ENCODE measurements around the gene CHSY1. TPM values are rescaled to one million over a fixed set of nuclear protein-coding genes. Genes with fewer than 3 reads are reported as not detected.

Gene CHSY1
- total RNA-seq, result 1 to 10 TPM; 5.8 to 6.7 TPM
- polyA plus RNA-seq (2013, experiment 1 of 2), result 13.7 TPM
- polyA plus RNA-seq (2013, experiment 2 of 2), result 14.2 TPM
- 18.5 to 1,024 (median 46.7) reads per million in 172 experiments for total RNA-seq

DNA sequence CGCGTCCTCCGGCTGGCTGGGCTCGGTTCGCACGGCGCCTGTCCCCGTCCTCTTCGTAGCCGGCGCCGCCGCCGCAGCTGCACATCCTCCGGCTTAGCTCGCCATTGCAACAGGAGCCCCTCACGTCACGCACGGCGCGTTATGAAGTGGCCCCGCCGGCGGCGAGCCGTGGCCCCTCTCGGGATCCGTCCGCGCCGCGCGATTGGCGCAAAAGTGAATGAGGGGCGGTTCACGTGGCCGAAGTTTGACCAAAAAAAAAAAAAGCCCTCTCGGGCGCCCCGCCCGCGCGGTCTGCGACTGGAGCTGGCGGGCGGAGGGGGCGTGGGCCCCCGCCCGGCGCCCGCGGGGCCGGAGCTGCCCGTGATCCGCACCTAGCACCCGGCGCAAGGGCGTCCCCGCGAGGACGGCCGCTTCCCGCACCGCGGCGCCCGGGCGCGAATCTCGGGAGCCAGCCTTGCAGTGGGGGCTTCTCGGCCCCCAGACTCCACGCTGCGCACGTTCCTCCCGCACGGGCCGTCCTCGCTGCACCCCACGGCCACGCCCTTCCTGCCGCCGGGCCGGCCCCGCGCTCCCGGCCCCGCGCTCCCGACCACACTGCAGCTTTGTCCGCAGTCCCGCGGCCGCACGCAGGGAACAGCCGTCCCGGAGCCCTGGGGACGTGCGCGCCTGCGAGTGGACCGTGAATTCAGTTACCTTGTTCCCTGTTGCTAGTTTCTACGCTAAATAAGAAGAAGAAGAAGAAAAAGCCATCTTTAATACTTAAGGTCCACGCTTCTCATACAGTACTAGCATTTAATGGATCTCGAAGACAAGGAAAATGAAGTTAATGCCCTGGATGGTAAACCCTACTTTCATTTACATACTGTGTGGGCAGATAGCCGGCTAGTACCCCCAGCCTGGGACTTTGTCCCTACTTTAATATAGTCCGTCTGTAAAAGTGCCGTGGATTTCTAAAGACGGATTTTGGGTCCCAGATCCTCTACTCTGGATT, at the start of gene CHSY1:
CHSY1 (minus strand) TSS at position 219 of the 991 bp plus-strand sequence. CDS start 592 bp downstream, outside the sequence.
- ChIA-PET CTCF (interaction anchor here (0.7 to 3.3 kb wide), 6 partner anchors 11 to 400 kb away, joined by 3 to 20 read pairs (median 4); no protein-coding TSS in a partner anchor), POLR2A (interaction anchor here (0.6 to 3.3 kb wide), 14 partner anchors 11 to 631 kb away, joined by 3 to 43 read pairs (median 4); partner anchors contain the start of gene SNRPA1)
- peak within 1 kb of the TSS; percentile 66 for H3K4me3 ChIP-seq (ENCODE audit: low read length)
- no peaks in the 10 kb centered on the region for H3K27me3 ChIP-seq (ENCODE audit: control insufficient read depth in 1 of 2, insufficient read depth in 2 of 2, low read length in 2 of 2)
- no peaks in the 10 kb centered on the region for H3K9me3 Mint-ChIP-seq
- peak within 1 kb of the TSS; percentile 100 for H3K4me3 Mint-ChIP-seq
- DNase-seq (peak; percentile 61 to 93 (median 76)), ATAC-seq (ENCODE audit: poor library complexity) (peak; percentile 75)
- peak within 1 kb of the TSS; percentile 89 for H3K27ac Mint-ChIP-seq
- TF ChIP-seq, protein P1, sequence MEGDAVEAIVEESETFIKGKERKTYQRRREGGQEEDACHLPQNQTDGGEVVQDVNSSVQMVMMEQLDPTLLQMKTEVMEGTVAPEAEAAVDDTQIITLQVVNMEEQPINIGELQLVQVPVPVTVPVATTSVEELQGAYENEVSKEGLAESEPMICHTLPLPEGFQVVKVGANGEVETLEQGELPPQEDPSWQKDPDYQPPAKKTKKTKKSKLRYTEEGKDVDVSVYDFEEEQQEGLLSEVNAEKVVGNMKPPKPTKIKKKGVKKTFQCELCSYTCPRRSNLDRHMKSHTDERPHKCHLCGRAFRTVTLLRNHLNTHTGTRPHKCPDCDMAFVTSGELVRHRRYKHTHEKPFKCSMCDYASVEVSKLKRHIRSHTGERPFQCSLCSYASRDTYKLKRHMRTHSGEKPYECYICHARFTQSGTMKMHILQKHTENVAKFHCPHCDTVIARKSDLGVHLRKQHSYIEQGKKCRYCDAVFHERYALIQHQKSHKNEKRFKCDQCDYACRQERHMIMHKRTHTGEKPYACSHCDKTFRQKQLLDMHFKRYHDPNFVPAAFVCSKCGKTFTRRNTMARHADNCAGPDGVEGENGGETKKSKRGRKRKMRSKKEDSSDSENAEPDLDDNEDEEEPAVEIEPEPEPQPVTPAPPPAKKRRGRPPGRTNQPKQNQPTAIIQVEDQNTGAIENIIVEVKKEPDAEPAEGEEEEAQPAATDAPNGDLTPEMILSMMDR (IDR thresholded peaks at IDR 0.05), result no peak
- no peaks in the 10 kb centered on the region for H3K36me3 ChIP-seq (ENCODE audit: insufficient read depth, low read length)
- intact Hi-C loops (cut with DNase I, micrococcal nuclease), result loop anchor here (2.0 to 10.0 kb wide), 4 partner anchors 25 to 1327 kb away; partner anchors contain the start of genes ASB7 (in 1 of the 2), LINS1 (in 1 of the 2) and SELENOS (in 1 of the 2)
- H3K4me1 ChIP-seq (ENCODE audit: insufficient read depth, low read length), result peaks cover 25% of the 10 kb centered on the region
- no peak within 1 kb of the TSS for H3K27ac ChIP-seq (ENCODE audit: low read depth in 1 of 2, low read length in 2 of 2)
- no peaks in the 10 kb centered on the region for H3K27me3 Mint-ChIP-seq
- H3K9me3 ChIP-seq (ENCODE audit: control insufficient read depth in 1 of 2, insufficient read depth in 1 of 2, low read length in 2 of 2), result no peaks in the 10 kb centered on the region
- H3K36me3 Mint-ChIP-seq (ENCODE audit: low read depth), result peaks cover 11% of the 10 kb centered on the region
- peaks cover 38% of the 10 kb centered on the region for H3K4me1 Mint-ChIP-seq (ENCODE audit: low read depth)

- Mint-ChIP-seq H3K9me3 (no peaks in the 10 kb centered on the region), H3K36me3 (ENCODE audit: low read depth) (peaks cover 37% of the 10 kb centered on the region), H3K4me1 (ENCODE audit: low read depth) (peaks cover 44% of the 10 kb centered on the region), H3K4me3 (peak overlapping the region; percentile 100), H3K27me3 (no peaks in the 10 kb centered on the region), H3K27ac (peak overlapping the region; percentile 98)
- TF ChIP-seq, protein P1 (IDR thresholded peaks at IDR 0.05), result no peak
- intact Hi-C loops (cut with DNase I, micrococcal nuclease), result loop anchor here in 1 of 2 experiments (5.0 to 10.0 kb wide), 2 partner anchors 36 to 1372 kb away; no protein-coding TSS in a partner anchor
- Histone ChIP-seq H3K9me3 (ENCODE audit: control insufficient read depth in 1 of 2, insufficient read depth in 1 of 2, low read length in 2 of 2) (no peaks in the 10 kb centered on the region), H3K27ac (ENCODE audit: low read depth in 1 of 2, low read length in 2 of 2) (no peak overlapping the region), H3K36me3 (ENCODE audit: insufficient read depth, low read length) (peaks cover 11% of the 10 kb centered on the region), H3K4me1 (ENCODE audit: insufficient read depth, low read length) (peaks cover 28% of the 10 kb centered on the region), H3K4me3 (ENCODE audit: low read length) (no peak overlapping the region), H3K27me3 (ENCODE audit: control insufficient read depth in 1 of 2, insufficient read depth in 2 of 2, low read length in 2 of 2) (no peaks in the 10 kb centered on the region)
- ChIA-PET POLR2A (interaction anchor here (0.6 to 3.8 kb wide), 4 partner anchors 9 to 345 kb away, joined by 3 to 28 read pairs (median 16); no protein-coding TSS in a partner anchor), CTCF (interaction anchor here (0.7 kb wide), 1 partner anchor 435 kb away, joined by 5 read pairs; no protein-coding TSS in a partner anchor)
- ATAC-seq (ENCODE audit: poor library complexity) (no peak), DNase-seq (no peak)
Observed at GRCh38 chr15:101296418-101297405, 44.9 kb upstream of the CHSY1 start.
